HG03521 (cell line): ENCODE results near the gene TIMM22.
"Not testable (repeated sequence)": the region's sequence is repeated elsewhere in the genome, so short reads cannot be mapped to it uniquely, and the experiment has no call there.

Experiments
- ATAC-seq: cut with Tn5 transposase; IDR thresholded peaks from one replicate; pipeline ENCODE4 v1.9.1; 2021; ENCODE audit warnings: mild to moderate bottlenecking, moderate library complexity; ENCODE audit not compliant: unreplicated experiment

The TIMM22 gene

GRCh38 chr17:971861-972260, 25.1 kb upstream of the TIMM22 start:
- not testable (repeated sequence) for ATAC-seq

- no peak for ATAC-seq
Measured at GRCh38 chr17:973053-973452, 23.9 kb upstream of the TIMM22 start.

- ATAC-seq: not testable (repeated sequence)
Measured at GRCh38 chr17:974778-975177, 22.2 kb upstream of the TIMM22 start.

DNA sequence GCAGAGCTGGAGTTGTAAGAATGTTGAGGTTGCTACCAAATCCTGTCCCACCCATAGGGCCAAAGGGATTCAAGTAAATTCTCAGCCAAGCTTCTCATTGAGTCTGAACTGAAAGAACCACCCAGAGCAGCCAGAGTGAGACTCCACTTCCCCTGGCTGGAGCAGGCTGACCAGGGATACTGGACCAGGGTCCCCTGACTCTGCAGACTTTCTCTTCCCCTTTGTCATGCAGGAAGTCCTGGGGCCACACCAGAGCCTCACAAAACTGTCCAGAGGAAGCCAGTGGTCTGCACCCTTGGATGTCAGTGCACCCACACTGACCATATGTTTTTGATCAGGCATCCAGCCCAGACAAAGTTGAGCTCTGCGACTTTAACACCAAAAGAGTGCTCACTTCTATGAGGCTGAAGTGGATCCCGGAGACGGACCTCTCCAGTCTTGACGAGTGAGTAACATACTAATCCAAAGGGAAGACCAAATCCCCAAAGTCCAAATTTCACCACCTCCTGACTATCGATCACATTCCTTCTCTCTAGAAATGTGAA, 21.5 kb upstream of the TIMM22 start:
- ATAC-seq: no peak

DNA sequence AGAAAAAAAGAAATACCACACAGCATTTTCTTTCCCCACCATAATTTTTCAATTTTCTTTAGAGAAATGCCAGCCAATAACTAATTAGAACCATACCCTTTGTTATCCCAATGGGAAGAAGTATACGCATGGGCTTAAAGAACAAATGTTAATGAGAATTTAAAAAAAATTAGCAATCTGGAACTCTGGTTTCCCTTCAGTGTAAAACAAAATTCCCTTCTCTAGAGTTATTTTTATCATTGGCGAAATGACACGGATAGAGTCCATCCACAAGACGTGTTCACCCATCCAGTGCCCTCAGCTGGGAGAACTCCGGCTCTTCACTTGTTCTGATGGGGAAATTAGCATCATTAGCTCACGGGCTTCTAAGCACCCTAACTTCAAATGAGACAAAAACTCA, 20.6 kb upstream of the TIMM22 start:
- ATAC-seq: no peak

- no peak for ATAC-seq
Measured at GRCh38 chr17:977166-977565, 19.8 kb upstream of the TIMM22 start.

- no peak for ATAC-seq
Measured at GRCh38 chr17:978103-979093, 18.5 kb upstream of the TIMM22 start.

DNA sequence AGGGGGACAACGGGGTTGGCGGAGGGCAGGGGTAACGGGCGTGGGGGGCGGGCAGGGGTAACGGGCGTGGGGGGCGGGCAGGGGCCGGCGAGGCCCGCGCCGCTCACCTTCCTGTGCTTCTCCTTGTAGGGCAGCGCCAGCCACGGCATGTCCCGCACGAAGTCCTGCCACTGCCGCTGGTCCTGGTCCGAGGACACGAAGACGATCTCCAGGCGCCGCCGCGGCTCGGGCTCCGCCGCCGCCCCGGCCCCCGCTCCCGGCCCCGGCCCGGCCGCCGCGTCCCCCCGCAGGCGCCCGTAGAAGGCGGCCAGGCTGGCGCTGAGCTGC, 17.8 kb upstream of the TIMM22 start:
- no peak for ATAC-seq

DNA sequence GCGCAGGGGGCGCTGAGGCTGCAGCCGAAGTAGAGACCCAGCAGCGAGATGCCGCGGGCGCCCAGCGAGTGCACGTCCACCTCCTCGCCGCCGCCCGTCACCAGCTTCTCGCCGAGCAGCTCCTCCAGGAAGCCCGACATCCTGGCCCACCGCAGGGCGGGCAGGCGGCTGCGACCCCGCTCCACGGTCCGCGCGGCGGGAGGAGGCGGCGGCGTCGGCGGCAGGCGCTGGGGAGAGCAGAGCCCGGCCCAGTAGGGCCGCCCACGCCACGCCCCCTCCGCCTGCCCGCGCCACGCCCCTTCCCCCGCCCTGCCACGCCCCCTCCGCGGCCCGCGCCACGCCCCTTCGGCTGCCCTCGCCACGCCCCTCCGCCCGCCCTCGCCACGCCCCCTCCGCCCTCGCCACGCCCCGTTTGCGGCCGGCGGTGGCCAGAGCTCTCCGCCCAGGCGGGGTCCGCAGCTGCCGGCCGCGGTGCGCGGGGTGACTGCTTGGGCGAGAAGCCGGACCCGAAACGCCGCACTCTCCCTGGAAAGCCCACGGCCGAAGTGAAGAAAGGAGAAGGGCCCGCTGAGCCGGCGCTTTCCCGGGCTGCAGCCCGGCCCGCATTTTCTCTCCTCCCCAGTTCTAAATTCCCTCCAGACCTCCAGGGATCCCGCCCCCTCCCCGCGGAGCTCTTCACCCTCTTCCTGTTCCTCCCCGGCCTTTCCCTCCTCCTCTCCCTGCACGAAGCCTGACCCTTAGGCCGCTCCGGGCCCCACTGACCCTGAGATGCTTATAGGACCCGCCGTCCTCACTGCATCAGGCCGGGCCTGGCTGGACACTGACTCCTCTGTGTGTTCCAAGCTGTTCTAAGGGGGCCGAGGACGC, 17.2 kb upstream of the TIMM22 start, which contains the start of gene NXN:
NXN (minus strand) TSS at position 238 of the 867 bp plus-strand sequence.
- peak; percentile 59 for ATAC-seq

GRCh38 chr17:980406-981291, 16.3 kb upstream of the TIMM22 start:
- ATAC-seq: peak; percentile 36

GRCh38 chr17:981292-981658, 15.7 kb upstream of the TIMM22 start:
- no peak for ATAC-seq

DNA sequence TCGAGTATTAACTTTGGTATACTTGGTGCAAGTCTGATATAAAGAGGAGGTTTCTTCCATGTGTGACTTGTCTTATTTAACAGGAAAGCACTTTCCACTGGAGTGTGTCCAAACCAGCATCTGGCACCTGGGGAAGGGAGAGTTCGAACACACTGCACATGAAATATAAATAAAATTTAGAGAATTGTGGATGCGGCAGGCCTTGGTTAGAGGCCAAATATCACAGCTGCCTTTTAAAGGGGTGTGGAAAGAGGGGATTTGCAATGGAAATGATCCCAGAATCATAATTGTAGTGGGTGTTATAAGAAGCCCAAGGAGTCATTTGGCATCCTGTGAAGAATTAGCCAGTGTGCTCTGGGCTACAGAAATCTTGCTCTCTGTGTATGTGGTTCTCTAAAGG, 13.0 kb upstream of the TIMM22 start:
- no peak for ATAC-seq

DNA sequence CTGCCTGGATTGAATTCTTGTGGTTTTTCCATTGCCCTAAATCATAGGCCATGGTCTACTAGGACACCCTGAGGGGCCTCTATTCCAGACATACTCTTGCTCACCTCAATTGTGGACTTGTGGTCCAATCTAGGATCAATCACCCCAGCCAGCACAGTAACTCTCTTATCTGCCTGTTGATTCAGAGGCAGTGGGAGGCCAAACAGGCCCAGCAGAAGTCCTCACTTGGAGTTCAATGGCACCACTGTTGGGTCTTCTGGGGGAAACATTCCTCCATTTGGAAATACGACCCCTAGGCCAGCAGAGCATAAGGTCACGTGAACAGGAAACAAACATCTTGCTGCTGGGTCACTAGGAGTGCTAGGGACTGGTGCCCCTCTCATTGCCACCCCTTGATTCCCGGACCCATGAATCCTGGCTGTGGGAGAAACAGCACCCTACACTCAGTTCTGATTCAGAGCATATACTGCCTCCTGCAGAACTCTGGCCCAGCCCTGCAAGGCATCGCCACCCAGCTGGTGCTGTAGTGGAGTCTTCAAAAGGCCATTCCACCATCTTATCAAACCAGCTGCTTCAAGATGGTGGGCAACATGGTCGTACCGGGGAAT, 10.5 kb upstream of the TIMM22 start:
- no peak for ATAC-seq

DNA sequence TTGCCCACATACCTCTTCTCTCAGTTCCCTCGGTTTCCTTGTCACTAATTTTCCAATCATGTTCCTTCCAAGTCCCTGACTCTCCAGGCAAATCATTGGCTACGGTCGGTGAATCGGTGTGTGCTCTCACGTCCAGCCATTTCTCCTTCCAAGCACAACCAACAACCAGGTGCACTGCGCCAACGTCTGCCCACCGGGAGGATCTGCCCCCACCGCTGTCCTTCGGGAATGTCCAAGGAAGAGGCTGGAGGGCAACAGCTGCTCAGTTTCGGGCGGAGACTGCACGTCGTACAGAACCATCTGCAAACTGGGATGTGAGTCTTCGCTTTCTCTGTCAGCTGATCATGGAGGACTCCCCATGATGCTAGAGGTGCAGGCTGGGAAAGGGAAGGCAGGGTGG, 9.0 kb upstream of the TIMM22 start:
- ATAC-seq: no peak

DNA sequence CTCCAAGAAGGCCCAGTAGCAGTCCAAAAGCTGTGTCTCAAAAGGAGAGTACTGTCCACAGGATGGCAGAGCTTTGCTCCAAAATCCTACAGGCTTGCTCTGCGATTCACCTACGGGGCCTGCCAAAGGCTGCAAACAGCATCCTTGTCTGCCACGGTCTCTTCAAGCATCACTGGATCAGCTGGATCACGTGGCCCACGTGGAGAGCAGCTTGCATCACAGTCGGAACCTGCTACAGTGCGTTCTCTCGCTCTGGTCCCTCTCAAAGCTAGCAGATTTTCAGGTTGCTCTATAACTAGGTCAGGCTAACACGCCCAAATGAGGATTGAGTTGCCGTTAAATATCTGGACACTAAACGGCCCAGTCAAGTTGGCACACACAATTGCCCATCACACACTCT, 8.4 kb upstream of the TIMM22 start:
- ATAC-seq: no peak

- ATAC-seq: no peak
Measured at GRCh38 chr17:992933-993332, 4.0 kb upstream of the TIMM22 start.

GRCh38 chr17:995324-995723, 1.6 kb upstream of the TIMM22 start:
- ATAC-seq: not testable (repeated sequence)

DNA sequence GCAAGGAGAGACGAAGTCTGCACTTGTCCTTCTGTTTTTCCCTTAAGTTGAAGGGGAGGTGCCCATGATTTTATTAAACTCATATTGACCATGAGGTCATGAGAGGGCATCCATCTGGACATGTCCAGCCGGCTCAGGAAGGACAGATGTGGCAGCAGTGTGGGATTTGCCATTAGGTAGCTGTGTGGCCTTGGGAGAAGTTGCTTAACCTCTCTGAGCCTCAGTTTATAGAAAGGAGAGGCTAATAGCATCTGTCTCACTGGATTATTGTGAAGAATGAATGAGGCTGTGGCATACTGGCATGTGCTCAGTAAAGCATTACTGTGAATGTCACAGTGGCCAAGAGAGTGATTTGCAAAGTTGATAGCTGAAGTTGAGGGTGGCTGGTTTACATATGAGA, 1.2 kb downstream of the TIMM22 start:
- ATAC-seq: no peak

- no peak for ATAC-seq
Measured at GRCh38 chr17:1000597-1001461, 3.9 kb downstream of the TIMM22 start.
